PFSK-1 (cell line): ENCODE data around the gene PKM.

ENCODE experiments used
- POLR2AphosphoS5 ChIP-seq: IDR thresholded peaks from 2 replicates; pipeline ENCODE4 v1.6.1; 2012; ENCODE audit warnings: low read depth, mild to moderate bottlenecking, control low read depth, low read length, moderate library complexity
- REST ChIP-seq, 2 experiments: IDR thresholded peaks; 2 replicates each; pipeline versions ENCODE4 v1.6.1 to v1.8.0; 2011 to 2012; ENCODE audit warnings: low read depth in 2 of 2, low read length in 2 of 2, control low read depth in 1 of 2, inconsistent platforms in 1 of 2, mild to moderate bottlenecking in 1 of 2, moderate library complexity in 1 of 2; ENCODE audit not compliant: insufficient read depth in 1 of 2

- TF ChIP-seq POLR2AphosphoS5 (no peak), REST (IDR thresholded peaks at IDR 0.05; ENCODE audit: insufficient read depth in 1 of 2, low read depth in 2 of 2, low read length in 2 of 2) (no peak)
Measured at GRCh38 chr15:72280751-72281150, 49.8 kb upstream of the PKM start.
